Bronchial epithelial cell (primary cell): ENCODE results near the gene SNU13. TPM values are rescaled to one million over a fixed set of nuclear protein-coding genes. Genes with fewer than 3 reads are reported as not detected.

Source experiments
- DNase-seq: peaks from one replicate; pipeline ENCODE4 v3.0.0-alpha.2; 2010; ENCODE audit warnings: low read depth
- FAIRE-seq: peaks from 2 replicates; lab custom pipeline; 2011; peaks lifted over from hg19 to GRCh38; lab: Jason Lieb, UNC
- H3K27me3 ChIP-seq: 2 replicates; pipeline ENCODE4 v1.5.1; 2011; ENCODE audit warnings: low read length; ENCODE audit not compliant: control insufficient read depth, insufficient read depth
- H3K36me3 ChIP-seq: 2 replicates; pipeline ENCODE4 v1.5.1; 2011; ENCODE audit warnings: low read length; ENCODE audit not compliant: control insufficient read depth, insufficient read depth
- H3K4me3 ChIP-seq: 2 replicates; pipeline ENCODE4 v1.5.1; 2011; ENCODE audit warnings: mild to moderate bottlenecking, low read depth, low read length, control low read depth
- total RNA-seq: library from RNA; depleted of rRNA; stranded (reverse); fragments of >200 nt; gene quantifications from 2 replicates; pipeline ENCODE4 v1.2.1, GENCODE V29; 2014
- TF ChIP-seq, protein P1 (sequence below): IDR thresholded peaks from 2 replicates; pipeline ENCODE4 v1.5.1; 2011; ENCODE audit warnings: mild to moderate bottlenecking, moderate library complexity, low read length, control low read depth, inconsistent platforms; ENCODE audit not compliant: insufficient read depth, severe bottlenecking

The SNU13 gene
- total RNA-seq, 1 donor from 2014 or later: 95.6 TPM

DNA sequence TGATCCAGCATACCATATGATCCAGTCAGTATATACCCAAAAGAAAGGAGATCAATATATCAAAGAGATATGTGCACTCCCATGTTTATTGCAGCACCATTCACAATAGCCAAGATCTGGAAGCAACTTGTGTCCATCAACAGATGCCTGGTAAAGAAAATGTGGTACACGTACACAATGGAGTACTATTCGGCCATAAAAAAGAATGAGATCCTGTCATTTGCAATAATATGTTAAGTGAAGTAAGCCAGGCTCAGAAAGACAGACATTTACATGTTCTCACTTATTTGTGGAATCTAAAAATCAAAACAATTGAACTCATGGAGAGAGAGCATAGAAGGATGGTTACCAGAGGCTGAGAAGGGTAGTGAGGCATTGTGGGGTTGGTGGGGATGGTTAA lies 27.0 kb downstream of the SNU13 start:
- no peak overlapping the region for H3K4me3 ChIP-seq
- TF ChIP-seq, protein P1, sequence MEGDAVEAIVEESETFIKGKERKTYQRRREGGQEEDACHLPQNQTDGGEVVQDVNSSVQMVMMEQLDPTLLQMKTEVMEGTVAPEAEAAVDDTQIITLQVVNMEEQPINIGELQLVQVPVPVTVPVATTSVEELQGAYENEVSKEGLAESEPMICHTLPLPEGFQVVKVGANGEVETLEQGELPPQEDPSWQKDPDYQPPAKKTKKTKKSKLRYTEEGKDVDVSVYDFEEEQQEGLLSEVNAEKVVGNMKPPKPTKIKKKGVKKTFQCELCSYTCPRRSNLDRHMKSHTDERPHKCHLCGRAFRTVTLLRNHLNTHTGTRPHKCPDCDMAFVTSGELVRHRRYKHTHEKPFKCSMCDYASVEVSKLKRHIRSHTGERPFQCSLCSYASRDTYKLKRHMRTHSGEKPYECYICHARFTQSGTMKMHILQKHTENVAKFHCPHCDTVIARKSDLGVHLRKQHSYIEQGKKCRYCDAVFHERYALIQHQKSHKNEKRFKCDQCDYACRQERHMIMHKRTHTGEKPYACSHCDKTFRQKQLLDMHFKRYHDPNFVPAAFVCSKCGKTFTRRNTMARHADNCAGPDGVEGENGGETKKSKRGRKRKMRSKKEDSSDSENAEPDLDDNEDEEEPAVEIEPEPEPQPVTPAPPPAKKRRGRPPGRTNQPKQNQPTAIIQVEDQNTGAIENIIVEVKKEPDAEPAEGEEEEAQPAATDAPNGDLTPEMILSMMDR: no peak
- no peak for DNase-seq
- H3K27me3 ChIP-seq: no peaks in the 10 kb centered on the region
- FAIRE-seq: no peak
- H3K36me3 ChIP-seq: peaks cover 20% of the 10 kb centered on the region

DNA sequence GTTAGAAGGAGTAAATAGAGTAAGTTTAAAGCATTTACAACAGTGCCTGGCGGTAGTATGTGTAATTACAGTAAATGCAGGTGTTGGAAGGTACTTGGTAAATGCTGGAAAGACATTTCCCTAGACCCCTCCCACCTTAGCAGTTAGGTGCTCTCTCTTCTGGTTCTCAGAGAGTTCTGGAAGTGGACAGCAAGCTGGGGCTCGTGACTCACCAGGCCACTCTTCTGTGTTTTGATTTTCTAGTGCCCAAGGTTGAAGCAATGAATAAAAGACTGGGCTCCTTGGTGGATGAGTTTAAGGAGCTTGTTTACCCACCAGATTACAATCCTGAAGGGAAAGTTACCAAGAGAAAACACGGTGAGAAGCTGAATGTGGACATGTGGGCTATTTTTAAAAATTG lies 27.6 kb downstream of the SNU13 start:
- FAIRE-seq (no peak), DNase-seq (no peak)
- Histone ChIP-seq H3K4me3 (no peak overlapping the region), H3K27me3 (no peaks in the 10 kb centered on the region), H3K36me3 (peaks cover 20% of the 10 kb centered on the region)
- TF ChIP-seq, protein P1: no peak

DNA sequence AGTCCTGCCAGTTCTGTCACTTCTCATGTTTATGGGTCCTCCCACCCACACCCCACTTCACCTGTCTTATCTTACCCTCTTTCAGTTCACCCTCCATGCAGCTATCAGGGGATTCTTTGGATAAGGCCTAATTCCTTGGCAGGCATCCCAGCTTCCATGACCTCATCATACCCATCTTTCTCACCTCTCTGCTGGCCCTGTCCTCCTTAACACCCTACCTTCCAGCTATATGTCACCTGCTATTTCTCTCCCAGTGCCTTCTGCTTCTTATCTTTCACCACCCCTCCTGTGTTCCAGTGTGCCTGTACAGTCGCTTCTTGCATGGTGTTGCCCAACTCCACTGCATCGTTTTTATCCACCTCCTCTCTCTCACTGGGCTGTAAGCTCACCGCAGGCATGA lies 28.3 kb downstream of the SNU13 start:
- no peaks in the 10 kb centered on the region for H3K27me3 ChIP-seq
- no peak overlapping the region for H3K4me3 ChIP-seq
- peaks cover 20% of the 10 kb centered on the region for H3K36me3 ChIP-seq
- DNase-seq (no peak), FAIRE-seq (peak; percentile 70)
- TF ChIP-seq, protein P1: no peak

DNA sequence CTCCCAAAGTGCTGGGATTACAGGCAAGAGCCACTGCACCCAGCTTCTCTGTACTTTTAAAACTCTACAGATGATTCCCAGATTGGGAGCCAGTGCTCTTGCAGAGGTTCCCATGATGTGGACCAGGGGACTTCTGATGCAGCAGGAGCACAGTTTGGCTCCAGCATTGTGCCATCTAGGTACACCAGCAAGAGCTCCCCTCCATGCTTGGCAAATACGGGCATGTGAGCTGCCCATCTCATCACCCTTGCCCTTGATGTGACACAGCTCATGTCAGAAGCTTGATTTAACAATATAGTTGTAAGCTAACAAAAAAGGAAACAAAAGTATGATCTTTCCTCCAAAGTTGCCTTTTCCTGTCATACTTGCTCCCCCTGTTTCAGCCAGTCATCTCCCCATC lies 28.7 kb downstream of the SNU13 start:
- no peak for DNase-seq
- Histone ChIP-seq H3K36me3 (peaks cover 20% of the 10 kb centered on the region), H3K27me3 (no peaks in the 10 kb centered on the region), H3K4me3 (no peak overlapping the region)
- TF ChIP-seq, protein P1: no peak
- FAIRE-seq: no peak

DNA sequence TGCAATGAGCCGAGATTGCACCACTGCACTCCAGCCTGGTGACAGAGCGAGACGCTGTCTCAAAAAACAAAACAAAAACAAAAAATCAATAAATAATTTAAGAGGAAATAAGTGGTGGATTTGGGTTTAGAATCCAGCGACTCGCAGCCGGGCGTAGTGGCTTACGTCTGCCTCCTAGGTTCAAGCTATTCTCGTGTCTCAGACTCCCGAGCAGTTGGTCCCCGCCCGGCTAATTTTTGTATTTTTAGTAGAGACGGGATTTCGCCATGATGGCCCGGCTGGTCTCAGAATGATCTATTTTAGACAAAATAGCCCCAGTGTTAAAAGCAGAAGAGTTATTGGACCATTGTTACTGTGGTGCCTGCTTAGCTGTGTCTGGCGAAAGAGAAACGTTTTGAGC lies 29.8 kb downstream of the SNU13 start:
- H3K36me3 ChIP-seq: peaks cover 25% of the 10 kb centered on the region
- no peaks in the 10 kb centered on the region for H3K27me3 ChIP-seq
- TF ChIP-seq, protein P1: no peak
- H3K4me3 ChIP-seq: no peak overlapping the region
- no peak for DNase-seq
- FAIRE-seq: no peak

DNA sequence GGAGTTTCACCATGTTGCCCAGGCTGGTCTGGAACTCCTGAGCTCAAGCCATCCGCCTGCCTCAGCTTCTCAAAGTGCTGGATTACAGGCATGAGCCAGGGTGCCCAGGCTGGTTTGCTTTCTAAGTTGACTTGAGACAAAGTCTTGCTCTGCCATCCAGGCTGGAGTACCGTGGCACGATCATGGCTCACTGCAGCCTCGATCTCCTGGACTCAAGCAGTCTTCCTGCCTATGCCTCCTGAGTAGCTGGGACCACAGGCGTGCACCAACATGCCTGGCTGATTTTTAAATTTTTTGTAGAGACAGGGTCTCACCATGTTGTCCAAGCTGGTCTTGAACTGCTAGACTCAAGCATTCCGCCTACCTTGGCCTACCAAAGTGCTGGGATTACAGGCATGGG lies 31.0 kb downstream of the SNU13 start:
- Histone ChIP-seq H3K27me3 (no peaks in the 10 kb centered on the region), H3K36me3 (peaks cover 30% of the 10 kb centered on the region), H3K4me3 (no peak overlapping the region)
- TF ChIP-seq, protein P1: no peak
- no peak for DNase-seq
- FAIRE-seq: no peak
